GM19035 (cell line): Measurements from ENCODE around the gene KDM4C.
"Not testable (repeated sequence)": the region's sequence is repeated elsewhere in the genome, so short reads cannot be mapped to it uniquely, and the experiment has no call there.

Experiments
- ATAC-seq: cut with Tn5 transposase; IDR thresholded peaks from one replicate; pipeline ENCODE4 v1.9.1; 2021; ENCODE audit not compliant: unreplicated experiment

Gene KDM4C

DNA sequence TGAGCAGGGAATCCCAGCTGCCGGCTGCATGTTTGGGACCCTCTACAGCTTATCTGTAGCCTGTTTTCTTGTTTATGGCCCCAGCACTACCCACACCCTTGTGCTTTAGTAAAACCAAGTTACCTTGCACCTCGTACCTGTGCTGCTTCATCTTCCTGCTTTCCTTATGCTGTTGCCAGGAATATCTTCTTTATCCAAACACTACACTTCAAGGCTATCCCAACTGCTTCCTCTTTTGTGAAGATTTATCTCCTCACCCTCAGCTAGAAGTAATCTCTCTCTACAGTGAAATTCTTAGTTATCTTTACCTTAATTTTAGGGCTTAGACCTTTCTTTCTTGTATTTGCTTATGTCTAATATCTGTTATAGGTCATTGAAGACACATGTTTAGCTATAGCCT, 171.1 kb downstream of the KDM4C start:
- ATAC-seq = no peak

DNA sequence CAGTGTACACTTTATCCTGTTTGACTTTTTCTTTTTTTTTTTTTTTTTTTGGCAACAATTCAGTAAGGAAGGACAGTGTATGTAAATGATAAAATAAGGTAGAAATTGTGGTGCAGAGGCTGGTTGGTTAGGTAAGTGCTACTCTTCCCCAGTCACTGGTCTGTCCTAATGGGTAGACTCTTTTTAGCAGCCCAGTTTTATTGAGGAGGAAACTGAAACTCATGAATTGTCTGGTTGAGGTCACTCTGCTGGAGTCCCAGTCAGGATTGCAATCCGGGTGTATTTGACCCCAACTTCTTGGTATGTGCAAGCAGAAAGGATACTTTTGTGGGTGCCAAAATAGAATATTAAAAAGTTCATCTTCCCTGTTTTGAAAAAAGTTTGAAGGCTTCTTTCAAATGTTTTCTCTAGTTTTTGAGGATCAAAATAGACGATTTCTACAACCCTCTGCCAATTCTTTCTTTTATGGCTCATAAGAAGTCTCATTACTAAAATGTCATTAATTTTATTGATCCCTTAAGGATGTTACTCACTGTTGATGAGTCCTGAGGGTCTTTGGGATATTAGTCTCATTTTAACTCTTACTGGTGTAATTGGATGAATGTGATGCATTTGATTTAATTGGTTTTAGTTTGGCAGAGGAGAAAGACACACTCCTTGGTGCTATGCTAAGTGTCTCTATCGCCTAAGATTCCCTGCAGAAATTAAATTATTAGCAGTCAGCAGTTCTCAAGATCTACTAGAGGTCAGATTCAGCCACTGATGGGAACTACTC, 171.9 kb downstream of the KDM4C start:
- no peak for ATAC-seq

DNA sequence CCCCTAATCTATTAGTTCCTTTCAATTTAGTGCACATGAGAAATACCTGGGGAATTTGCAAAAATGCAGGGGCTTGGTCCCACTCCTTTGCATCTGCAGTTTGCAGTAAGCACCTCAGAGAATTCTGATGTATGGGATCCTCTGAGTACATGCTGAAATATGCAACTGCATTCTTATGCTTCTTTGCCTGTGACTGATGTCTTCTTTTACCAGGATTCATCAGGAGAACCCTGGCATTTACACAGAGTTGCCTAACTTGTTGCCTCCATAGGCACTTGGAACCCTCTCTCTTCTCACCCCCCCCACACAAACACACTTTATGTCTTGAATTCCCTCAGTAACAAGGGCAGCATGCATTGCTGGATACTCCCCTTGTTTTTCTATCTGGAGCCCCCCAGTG, 173.1 kb downstream of the KDM4C start:
- ATAC-seq = no peak

DNA sequence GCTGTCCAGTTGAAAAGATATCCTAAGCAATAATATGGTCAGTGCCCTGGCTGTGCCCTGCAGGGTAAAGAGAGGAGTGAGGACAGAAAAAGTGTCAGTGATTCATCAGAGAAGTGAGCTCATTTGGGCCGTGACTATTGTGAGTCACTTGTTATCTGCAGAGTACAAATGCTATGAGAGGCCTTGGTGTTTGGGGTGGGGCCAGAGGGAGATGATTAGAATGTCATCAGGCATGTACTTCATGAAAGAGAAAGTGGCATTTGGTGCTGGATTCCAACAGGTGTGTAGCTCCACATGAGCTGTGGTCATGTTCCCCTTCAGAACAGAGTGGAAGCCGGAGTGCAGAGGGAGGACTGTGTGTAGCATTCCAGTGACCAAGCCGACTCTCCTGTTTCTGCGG, 174.1 kb downstream of the KDM4C start:
- no peak for ATAC-seq

DNA sequence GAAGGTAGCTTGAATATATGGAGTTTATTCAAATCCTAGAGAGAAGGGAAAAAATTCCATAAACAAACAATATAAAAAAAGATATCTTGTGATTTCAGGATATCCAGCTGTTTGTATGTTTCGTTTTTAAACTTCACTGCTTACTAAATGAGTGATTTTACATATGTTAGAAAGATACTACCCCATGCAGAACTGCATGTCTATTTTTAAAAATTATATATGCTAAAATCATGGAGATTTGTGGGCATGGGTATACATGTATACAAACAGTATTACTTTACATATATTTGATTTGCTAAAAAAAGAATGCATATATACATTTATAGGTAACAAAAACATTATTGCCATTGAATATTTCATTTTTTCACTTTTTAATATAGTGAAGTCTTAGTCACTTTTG, 178.3 kb downstream of the KDM4C start:
- ATAC-seq = no peak

DNA sequence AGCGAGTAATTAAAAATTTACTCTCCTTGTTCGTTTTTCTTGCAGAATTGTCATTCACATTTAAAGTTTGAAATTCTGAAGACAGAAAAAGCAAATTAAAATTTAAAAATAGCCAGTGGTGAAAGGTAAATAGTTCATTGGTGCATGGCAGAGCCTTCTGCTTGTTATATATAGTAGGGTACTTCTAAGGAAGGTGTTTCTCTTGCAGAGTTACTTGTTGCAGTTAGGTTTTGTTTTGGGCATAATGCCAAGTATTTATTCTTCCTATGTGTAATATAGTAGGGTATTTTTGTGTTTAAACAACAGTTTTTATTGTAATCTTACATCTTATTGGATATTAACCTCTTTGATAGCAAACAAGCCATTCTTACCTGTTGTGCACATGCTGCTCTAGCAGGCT, 179.4 kb downstream of the KDM4C start:
- no peak for ATAC-seq

DNA sequence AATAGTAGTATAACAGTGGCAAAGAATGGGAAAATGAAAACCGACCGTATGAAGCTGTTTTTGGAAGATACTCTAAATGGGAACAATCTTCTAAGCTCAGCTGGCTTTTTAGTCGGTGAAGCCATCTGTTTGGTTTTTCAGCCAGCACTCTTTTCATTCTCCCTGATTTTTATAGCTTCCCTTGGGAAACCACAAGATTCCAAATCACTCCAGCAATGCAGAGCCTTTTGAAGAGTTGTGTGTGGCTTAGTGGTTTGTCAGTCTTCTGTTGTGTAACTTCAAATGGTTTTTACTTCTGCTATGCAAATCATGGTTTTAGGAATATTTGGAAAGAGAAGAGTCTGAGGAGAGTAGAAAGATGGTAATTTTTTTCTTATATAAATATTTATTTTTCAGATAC, 180.7 kb downstream of the KDM4C start:
- no peak for ATAC-seq

DNA sequence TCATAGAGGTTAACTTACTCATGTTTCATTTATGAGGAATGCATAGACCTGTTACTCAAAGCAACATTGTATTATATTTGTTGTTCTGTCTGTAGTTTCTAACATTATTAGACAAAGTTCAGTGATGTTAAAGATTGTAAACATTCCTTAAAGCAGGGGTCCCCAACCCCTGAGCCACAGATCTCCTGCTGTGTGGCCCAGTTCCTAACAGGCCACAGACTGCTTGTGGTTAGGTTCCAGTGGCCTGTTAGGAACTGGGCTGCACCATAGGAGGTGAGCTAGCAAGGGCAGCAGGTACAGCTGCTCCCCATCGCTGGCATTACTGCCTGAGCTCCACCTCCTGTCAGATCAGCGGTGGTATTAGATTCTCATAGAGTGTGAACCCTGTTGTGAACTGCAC, 181.1 kb downstream of the KDM4C start:
- no peak for ATAC-seq

DNA sequence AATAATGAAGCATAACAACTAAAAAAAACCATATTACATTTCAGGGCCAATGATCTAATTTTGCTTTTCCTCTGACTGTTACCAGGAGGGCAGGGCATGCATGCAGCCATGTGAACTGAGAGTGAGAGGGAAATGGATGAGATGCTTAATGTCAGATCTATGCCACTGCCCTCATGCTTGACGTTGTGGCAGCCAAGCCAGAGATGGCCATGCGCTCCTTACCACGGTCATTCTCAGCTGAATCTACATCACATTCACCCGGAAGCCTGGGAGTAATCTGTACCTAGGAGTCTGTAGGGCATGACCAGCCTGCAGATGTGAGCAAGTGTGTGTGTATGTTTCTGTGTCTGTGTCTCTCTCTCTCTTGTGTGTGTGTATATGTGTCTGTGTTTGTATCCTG, 183.7 kb downstream of the KDM4C start:
- no peak for ATAC-seq

DNA sequence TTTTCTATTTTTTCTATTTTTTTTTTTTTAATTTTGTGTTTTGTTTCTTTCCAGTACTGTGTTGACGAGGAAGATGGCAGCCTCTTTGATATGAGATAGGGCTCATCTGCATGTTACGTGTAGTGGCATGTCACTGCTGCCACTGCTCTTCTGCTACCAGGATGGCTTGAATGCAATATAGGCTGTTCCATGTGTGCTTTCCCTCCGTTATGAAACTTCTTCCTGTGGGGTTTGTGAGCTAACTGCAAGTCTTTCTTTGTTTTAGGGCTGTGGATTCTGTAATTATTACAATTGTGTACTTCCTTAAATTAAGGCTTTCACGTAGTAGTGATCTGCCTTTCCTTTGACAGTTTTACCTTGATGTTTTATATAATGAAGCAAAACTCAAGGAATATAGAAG, 184.6 kb downstream of the KDM4C start:
- ATAC-seq = no peak

DNA sequence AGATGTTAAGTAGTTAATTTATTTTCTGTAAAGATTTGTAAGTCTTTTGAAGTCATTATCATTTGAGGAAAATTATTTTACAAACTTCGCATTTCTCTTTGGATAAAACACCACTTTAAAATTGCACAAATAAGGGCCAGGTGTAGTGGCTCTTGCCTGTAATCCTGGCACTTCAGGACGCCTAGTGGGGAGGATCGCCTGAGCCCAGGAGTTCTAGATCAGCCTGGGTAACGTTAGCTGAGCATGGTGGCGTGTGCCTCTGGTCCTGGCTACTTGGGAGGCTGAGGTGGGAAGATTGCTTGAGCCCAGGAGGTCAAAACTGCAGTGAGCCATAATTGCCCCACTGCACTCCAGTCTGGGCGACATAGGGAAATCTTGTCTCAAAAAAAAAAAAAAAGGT, 185.5 kb downstream of the KDM4C start:
- ATAC-seq = no peak

DNA sequence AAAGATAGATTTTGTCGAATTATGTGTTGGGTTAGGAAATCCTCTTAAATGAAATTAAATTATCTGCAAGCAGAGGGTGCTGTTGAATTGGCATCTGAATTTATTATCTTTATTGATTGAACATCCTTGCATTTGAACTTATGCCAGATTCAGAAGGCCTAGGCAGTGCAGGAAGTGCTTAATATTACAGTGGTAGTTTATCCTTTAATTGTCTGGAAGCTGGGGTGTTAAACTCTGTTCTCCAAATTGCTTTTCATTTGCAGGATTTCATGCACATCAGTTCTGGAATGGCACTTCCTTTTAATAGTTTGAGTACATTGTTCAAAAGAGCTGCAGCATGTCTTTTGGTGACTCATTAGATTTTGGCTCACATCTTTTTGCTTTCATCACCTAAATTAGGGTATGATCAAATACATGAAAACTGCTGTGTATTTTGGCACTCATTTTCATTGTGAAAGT, 186.3 kb downstream of the KDM4C start:
- no peak for ATAC-seq

DNA sequence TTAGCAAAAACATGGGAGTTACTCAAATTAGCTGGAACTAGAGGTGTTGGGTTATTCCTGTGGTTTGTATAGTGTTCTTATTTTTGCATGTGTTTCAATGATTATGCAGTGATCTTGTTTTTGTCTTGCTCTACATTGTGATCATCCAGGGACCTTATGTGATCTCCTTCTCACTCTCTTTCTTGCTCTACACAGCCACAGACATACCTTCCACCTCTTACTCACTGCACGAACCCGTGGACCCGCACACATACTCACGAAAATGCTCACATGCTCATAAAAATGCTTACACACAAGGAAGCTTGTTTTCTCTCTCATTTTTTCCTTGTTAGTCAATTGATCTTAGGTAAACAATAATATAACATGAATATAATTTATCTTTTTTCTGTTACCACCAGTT, 187.1 kb downstream of the KDM4C start:
- ATAC-seq = no peak

DNA sequence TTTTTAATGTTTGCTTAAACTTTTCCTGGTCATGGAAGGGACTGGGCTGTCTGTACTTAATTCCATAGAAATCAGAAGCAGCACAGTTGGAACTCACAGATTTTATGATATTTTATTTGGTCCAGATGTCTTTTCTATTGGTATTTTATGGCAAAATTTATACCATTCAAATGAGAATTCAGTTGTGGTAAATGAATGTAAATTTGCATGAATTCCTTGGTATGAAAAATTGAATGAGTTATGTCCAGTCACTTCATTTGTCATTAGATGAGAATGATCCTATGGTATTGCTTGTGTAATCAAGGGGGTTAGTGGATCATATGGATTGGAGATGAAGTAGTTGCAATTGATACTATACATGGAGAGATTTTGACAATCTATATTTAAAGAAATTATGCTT, 188.0 kb downstream of the KDM4C start:
- ATAC-seq = no peak

DNA sequence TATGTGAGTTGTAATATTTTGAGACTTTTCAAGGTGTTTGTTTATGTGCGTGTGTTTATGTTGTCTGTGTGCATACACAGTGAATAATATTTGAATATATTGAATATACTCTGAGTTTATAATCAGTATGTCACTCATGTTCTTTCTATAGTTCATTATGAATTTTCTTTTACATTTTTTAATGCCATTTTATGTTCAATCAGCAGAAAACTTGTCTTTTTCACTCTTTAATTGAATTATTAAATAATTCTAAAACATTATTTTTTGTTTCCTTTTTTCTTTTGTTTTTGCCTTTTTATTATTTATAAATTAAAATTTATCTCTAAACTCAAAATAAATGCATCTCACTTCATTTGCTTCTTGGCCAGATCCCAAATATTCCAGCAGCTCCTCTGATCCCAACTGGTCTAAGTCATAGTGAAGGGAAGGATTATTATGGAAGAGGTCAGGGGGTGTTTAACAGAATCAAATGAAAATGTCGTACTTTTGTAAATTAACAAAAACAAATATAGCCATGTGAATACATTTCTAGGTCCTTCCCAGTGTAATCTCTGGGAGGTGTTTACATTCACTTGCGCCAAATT, 188.9 kb downstream of the KDM4C start:
- ATAC-seq = no peak

DNA sequence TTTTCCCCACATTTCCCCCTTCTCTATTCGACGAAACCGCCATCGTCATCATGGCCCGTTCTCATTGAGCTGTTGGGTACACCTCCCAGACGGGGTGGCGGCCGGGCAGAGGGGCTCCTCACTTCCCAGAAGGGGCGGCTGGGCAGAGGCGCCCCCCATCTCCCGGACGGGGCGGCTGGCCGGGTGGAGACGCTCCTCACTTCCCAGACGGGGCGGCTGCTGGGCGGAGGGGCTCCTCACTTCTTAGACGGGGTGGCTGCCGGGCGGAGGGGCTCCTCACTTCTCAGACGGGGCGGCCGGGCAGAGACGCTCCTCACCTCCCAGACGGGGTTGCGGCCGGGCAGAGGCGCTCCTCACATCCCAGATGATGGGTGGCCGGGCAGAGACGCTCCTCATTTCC, 191.1 kb downstream of the KDM4C start:
- ATAC-seq = not testable (repeated sequence)

DNA sequence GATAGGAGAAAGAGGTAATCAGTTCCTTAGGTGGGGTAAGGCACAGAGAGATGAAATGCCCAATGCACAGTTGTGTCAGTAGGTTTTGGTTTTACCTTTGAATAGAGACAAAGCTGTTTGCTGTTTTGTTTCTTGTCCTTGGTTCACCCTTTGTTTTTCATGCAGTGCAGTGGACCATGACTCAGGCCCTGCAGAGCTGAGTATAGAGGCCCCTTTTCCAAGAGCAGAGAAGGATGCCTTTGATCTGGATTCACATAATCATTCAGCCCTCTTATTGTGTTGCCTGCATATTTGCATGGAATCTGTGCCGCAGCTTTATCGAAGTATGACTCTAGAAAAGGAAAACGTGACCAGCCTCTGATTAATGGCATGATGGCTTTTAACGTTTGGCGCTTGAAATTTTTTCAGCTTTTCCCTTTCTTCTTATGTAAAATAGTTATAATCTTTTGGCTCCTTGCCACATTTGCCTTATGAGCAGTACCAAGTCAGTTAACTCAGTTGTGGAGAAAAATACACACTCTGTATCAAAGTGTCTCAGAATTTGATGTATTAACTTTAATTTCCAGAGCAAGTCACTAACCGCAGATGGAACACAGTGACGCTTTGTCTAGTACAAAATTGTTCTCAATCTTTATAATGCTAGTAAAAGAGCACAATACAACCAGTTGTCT, 197.6 kb downstream of the KDM4C start:
- no peak for ATAC-seq

DNA sequence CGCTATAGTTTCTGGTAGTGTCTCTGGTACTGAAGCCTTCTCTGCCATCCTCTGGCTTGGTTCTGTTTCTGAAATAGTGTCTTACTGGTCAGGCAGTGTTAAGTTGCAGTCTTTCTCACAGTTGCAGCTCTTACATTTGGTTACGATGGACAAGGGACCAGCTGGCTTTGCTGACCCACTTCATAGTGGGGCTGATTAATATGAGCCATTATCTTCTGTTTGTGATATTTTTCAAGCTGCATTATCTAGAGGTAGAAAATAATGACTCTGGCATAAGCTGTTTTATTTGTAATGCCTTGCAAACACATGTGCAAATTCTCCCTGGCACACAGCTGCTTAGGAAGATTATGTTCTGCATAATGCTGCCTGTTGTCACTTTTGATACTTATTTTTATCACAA, 199.1 kb downstream of the KDM4C start:
- ATAC-seq = no peak

DNA sequence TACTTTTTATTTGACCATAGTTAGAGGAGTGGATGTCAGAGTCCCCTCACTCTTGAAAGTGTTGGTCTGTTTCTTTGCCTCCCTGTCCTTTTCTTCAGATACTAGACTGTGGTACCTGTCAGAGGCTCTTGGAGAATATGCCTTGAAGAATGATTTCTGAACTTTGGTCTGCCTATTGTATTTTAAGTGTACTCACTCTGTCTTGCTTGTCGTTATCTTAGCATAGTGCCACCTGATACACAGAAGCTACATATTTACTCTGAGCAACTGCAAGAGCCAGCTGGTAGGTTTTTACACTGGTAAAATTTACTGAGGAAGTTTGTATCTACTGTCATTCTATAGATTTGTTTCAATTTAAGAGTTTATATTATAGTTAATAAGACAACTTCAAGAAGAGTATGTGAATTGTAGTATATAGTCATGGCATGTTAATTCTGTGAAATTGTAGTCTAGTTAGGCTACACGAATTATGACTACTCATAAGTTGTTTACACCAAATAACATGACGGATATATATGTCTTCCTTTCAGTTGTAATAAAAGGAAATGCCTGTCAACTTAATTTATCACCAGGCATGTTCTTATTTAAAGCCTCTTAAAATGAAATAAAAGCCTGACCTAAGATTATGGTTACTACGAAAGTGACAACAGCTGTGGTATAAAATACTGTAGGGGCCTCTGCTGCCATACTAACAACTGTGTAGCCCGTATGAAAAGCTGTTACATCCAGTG, 201.7 kb downstream of the KDM4C start:
- ATAC-seq = no peak

DNA sequence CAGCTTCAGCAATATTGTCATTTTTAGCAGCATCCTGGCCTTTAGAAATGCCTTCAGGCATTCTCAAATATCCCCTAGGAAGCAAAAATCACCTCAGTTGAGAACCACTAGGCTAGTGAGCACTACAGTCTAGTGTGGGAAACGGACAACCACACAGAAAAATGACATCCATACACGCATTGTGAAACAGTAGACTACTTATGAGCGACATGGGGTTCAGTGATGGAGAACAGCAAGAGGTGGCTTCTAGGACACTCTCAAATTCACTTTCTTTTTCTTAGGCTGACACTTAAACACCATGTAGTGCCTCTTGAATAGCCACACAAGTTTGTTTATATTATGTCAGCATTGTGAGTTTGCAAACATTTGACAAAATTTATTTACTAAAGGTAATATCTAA, 203.0 kb downstream of the KDM4C start:
- ATAC-seq = no peak

DNA sequence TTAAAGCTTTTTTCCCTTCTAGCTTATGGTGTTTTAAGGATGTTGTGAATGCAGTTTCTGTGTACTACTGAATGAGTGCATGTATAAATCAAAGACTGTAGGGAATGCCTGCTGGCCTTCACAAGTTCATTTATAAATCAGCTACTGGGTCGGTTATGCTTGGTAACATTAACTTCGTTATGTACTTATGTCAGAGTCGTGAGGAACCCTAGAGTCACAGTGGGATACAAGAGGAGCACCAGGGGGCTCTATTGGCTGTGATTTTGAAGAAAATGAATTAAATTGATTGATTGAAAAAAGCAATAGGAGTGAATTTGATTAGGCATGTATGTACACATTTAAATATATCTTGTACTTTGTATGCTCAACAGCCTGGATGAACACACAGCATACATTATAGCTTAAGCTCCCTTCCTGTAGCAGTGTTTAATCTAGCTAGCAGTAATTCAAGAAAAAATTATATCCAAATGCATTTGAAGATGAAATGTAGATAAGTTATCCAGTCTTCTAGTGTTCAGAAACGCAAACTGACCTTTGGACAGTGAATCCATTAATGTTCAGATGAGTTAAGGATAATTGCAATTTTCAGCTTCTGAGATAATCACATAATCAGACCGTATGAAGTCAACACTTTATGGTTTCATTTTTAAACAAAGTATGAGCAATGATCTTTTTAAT, 204.2 kb downstream of the KDM4C start:
- ATAC-seq = no peak
